ENCODE data around the gene G6PD.

G6PD gene

DNA sequence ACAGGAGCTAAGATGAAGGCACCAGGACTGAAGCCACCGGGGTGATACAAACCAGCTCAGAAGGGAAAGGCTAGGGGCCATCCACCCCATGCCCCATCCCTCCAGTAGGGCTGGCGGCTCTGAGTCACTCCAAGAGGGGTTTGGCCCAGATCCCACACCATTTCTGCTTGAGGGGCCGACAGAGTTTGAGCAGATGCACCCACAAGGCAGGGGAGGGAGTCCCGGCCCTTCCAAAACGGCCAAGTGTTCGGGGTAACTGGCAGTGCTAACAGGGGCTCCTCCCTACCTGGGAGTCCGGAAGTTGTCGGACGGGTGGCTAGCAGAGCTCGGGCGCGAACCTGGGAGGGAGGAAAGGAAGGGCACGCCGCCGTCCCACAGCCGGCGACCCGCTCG, 56.6 kb downstream of the G6PD start:
- Histone ChIP-seq H3K4me1 (ENCODE audit: control insufficient read depth, insufficient read depth, low read depth, low read length) (peaks cover 19% of the 10 kb centered on the region), H2AFZ (ENCODE audit: low read depth, low read length) (no peak overlapping the region), H4K8ac (ENCODE audit: low read length) (no peak overlapping the region), H3K27ac (ENCODE audit: low read length, poor library complexity, severe bottlenecking) (peak overlapping the region; percentile 49), H2BK15ac (ENCODE audit: low read depth, poor library complexity, severe bottlenecking) (peak overlapping the region; percentile 90), H3K14ac (ENCODE audit: low read length in 2 of 2) (peak overlapping the region in 1 of 2 experiments; percentile 15), H3K23ac (ENCODE audit: low read length in 2 of 2) (no peak overlapping the region), H2BK12ac (ENCODE audit: low read length in 2 of 2) (peak overlapping the region in 1 of 2 experiments; percentile 54), H3K18ac (ENCODE audit: low read depth in 1 of 2, low read length in 2 of 2) (peak overlapping the region; percentile 54 to 88), H3K9ac (ENCODE audit: low read length) (peak overlapping the region; percentile 85), H2BK5ac (ENCODE audit: low read depth, low read length, poor library complexity, severe bottlenecking) (no peak overlapping the region), H3K27me3 (ENCODE audit: control insufficient read depth in 1 of 2, insufficient read depth in 1 of 2, low read length in 2 of 2) (peaks cover 0 to 5% of the 10 kb centered on the region in 2 experiments), H2AK5ac (ENCODE audit: low read length, severe bottlenecking) (no peak overlapping the region), H3K36me3 (ENCODE audit: control insufficient read depth in 1 of 2, insufficient read depth in 2 of 2, low read depth in 1 of 2, low read length in 2 of 2) (peaks cover 18 to 23% of the 10 kb centered on the region in 2 experiments), H3K79me1 (replicated peaks; ENCODE audit: low read length, poor library complexity, severe bottlenecking) (peaks cover 7% of the 10 kb centered on the region), H3K4me3 (ENCODE audit: insufficient read depth in 1 of 2, low read depth in 1 of 2, low read length in 2 of 2) (peak overlapping the region; percentile 65 to 82), H3K9me3 (ENCODE audit: control insufficient read depth, low read length) (no peaks in the 10 kb centered on the region), H3K4me2 (ENCODE audit: low read length, poor library complexity, severe bottlenecking) (peak overlapping the region; percentile 82), H4K91ac (ENCODE audit: low read length) (peak overlapping the region; percentile 75), H2BK120ac (ENCODE audit: low read depth, low read length) (no peak overlapping the region), H3K4ac (ENCODE audit: low read depth in 1 of 2, low read length in 2 of 2) (peak overlapping the region; percentile 67 to 95)
- WGBS: 5% methylated on average over 6 of the region's 19 CpGs
- peak; percentile 64 for DNase-seq

DNA sequence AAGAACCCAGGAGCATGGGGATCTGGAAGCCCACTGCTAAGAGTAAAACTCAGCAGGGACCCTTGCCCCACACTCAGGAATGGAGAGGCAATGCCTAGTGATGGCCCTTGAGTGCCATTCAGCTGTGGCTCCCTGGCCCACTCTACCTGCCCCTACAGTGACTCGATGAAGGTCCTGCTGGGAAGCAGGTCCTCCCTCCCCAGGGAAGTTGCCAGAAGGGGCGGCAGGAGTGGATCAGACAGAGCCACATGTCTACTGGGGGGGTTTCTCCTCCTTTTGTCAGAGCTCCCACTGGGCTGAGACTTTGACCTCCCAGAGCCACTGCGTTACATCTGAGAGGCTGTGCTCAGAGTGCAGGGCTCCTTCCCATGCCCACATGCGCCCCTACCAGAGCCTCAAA, 57.5 kb downstream of the G6PD start:
- no peaks in the 10 kb centered on the region for H3K9me3 ChIP-seq (ENCODE audit: control insufficient read depth, low read length)
- H3K27ac ChIP-seq (ENCODE audit: low read length, poor library complexity, severe bottlenecking): no peak overlapping the region
- no peak overlapping the region for H4K8ac ChIP-seq (ENCODE audit: low read length)
- H3K79me1 ChIP-seq (replicated peaks; ENCODE audit: low read length, poor library complexity, severe bottlenecking): peaks cover 14% of the 10 kb centered on the region
- H2BK12ac ChIP-seq (ENCODE audit: low read length in 2 of 2): no peak overlapping the region
- H3K36me3 ChIP-seq (ENCODE audit: control insufficient read depth in 1 of 2, insufficient read depth in 2 of 2, low read depth in 1 of 2, low read length in 2 of 2): peaks cover 25 to 31% of the 10 kb centered on the region in 2 experiments
- no peak overlapping the region for H2BK15ac ChIP-seq (ENCODE audit: low read depth, poor library complexity, severe bottlenecking)
- H2BK5ac ChIP-seq (ENCODE audit: low read depth, low read length, poor library complexity, severe bottlenecking): no peak overlapping the region
- no peak overlapping the region for H2BK120ac ChIP-seq (ENCODE audit: low read depth, low read length)
- H3K4me3 ChIP-seq (ENCODE audit: insufficient read depth in 1 of 2, low read depth in 1 of 2, low read length in 2 of 2): peak overlapping the region in 1 of 2 experiments; percentile 82
- WGBS: 100% methylated on average over 4 of the region's 4 CpGs
- H3K23ac ChIP-seq (ENCODE audit: low read length in 2 of 2): no peak overlapping the region
- no peak overlapping the region for H2AK5ac ChIP-seq (ENCODE audit: low read length, severe bottlenecking)
- peaks cover 26% of the 10 kb centered on the region for H3K4me1 ChIP-seq (ENCODE audit: control insufficient read depth, insufficient read depth, low read depth, low read length)
- peak overlapping the region; percentile 85 for H3K9ac ChIP-seq (ENCODE audit: low read length)
- H4K91ac ChIP-seq (ENCODE audit: low read length): no peak overlapping the region
- no peak overlapping the region for H3K18ac ChIP-seq (ENCODE audit: low read depth in 1 of 2, low read length in 2 of 2)
- H3K14ac ChIP-seq (ENCODE audit: low read length in 2 of 2): no peak overlapping the region
- no peaks in the 10 kb centered on the region for H3K27me3 ChIP-seq (ENCODE audit: control insufficient read depth in 1 of 2, insufficient read depth in 1 of 2, low read length in 2 of 2)
- no peak for DNase-seq
- H3K4ac ChIP-seq (ENCODE audit: low read depth in 1 of 2, low read length in 2 of 2): no peak overlapping the region
- no peak overlapping the region for H2AFZ ChIP-seq (ENCODE audit: low read depth, low read length)
- no peak overlapping the region for H3K4me2 ChIP-seq (ENCODE audit: low read length, poor library complexity, severe bottlenecking)

GRCh38 chrX:154488336-154489075, 58.1 kb downstream of the G6PD start:
- Histone ChIP-seq H3K4me3 (ENCODE audit: insufficient read depth in 1 of 2, low read depth in 1 of 2, low read length in 2 of 2) (peak overlapping the region in 1 of 2 experiments; percentile 82), H3K9me3 (ENCODE audit: control insufficient read depth, low read length) (no peaks in the 10 kb centered on the region), H4K8ac (ENCODE audit: low read length) (no peak overlapping the region), H2AK5ac (ENCODE audit: low read length, severe bottlenecking) (no peak overlapping the region), H4K91ac (ENCODE audit: low read length) (no peak overlapping the region), H3K4me2 (ENCODE audit: low read length, poor library complexity, severe bottlenecking) (no peak overlapping the region), H2BK12ac (ENCODE audit: low read length in 2 of 2) (no peak overlapping the region), H3K27ac (ENCODE audit: low read length, poor library complexity, severe bottlenecking) (no peak overlapping the region), H3K4me1 (ENCODE audit: control insufficient read depth, insufficient read depth, low read depth, low read length) (peaks cover 28% of the 10 kb centered on the region), H2AFZ (ENCODE audit: low read depth, low read length) (no peak overlapping the region), H3K79me1 (replicated peaks; ENCODE audit: low read length, poor library complexity, severe bottlenecking) (peaks cover 16% of the 10 kb centered on the region), H2BK120ac (ENCODE audit: low read depth, low read length) (no peak overlapping the region), H3K36me3 (ENCODE audit: control insufficient read depth in 1 of 2, insufficient read depth in 2 of 2, low read depth in 1 of 2, low read length in 2 of 2) (peaks cover 32 to 36% of the 10 kb centered on the region in 2 experiments), H2BK5ac (ENCODE audit: low read depth, low read length, poor library complexity, severe bottlenecking) (no peak overlapping the region), H3K27me3 (ENCODE audit: control insufficient read depth in 1 of 2, insufficient read depth in 1 of 2, low read length in 2 of 2) (no peaks in the 10 kb centered on the region), H3K9ac (ENCODE audit: low read length) (no peak overlapping the region), H3K14ac (ENCODE audit: low read length in 2 of 2) (no peak overlapping the region), H3K18ac (ENCODE audit: low read depth in 1 of 2, low read length in 2 of 2) (no peak overlapping the region), H3K4ac (ENCODE audit: low read depth in 1 of 2, low read length in 2 of 2) (no peak overlapping the region), H2BK15ac (ENCODE audit: low read depth, poor library complexity, severe bottlenecking) (no peak overlapping the region), H3K23ac (ENCODE audit: low read length in 2 of 2) (no peak overlapping the region)
- WGBS: 96% methylated on average over 20 of the region's 20 CpGs
- no peak for DNase-seq

GRCh38 chrX:154487518-154488290, 58.9 kb downstream of the G6PD start:
- H3K36me3 ChIP-seq (ENCODE audit: control insufficient read depth in 1 of 2, insufficient read depth in 2 of 2, low read depth in 1 of 2, low read length in 2 of 2): peaks cover 33 to 41% of the 10 kb centered on the region in 2 experiments
- H3K9me3 ChIP-seq (ENCODE audit: control insufficient read depth, low read length): no peaks in the 10 kb centered on the region
- no peak overlapping the region for H3K27ac ChIP-seq (ENCODE audit: low read length, poor library complexity, severe bottlenecking)
- no peak overlapping the region for H3K4me3 ChIP-seq (ENCODE audit: insufficient read depth in 1 of 2, low read depth in 1 of 2, low read length in 2 of 2)
- H2AK5ac ChIP-seq (ENCODE audit: low read length, severe bottlenecking): peak overlapping the region; percentile 62
- no peak for DNase-seq
- no peak overlapping the region for H3K4ac ChIP-seq (ENCODE audit: low read depth in 1 of 2, low read length in 2 of 2)
- no peak overlapping the region for H3K4me2 ChIP-seq (ENCODE audit: low read length, poor library complexity, severe bottlenecking)
- H2AFZ ChIP-seq (ENCODE audit: low read depth, low read length): no peak overlapping the region
- peak overlapping the region in 1 of 2 experiments; percentile 78 for H2BK12ac ChIP-seq (ENCODE audit: low read length in 2 of 2)
- H3K27me3 ChIP-seq (ENCODE audit: control insufficient read depth in 1 of 2, insufficient read depth in 1 of 2, low read length in 2 of 2): peaks cover 0 to 3% of the 10 kb centered on the region in 2 experiments
- H3K14ac ChIP-seq (ENCODE audit: low read length in 2 of 2): no peak overlapping the region
- peaks cover 28% of the 10 kb centered on the region for H3K4me1 ChIP-seq (ENCODE audit: control insufficient read depth, insufficient read depth, low read depth, low read length)
- 98% methylated on average over 28 of the region's 28 CpGs for WGBS
- peaks cover 16% of the 10 kb centered on the region for H3K79me1 ChIP-seq (replicated peaks; ENCODE audit: low read length, poor library complexity, severe bottlenecking)
- H3K18ac ChIP-seq (ENCODE audit: low read depth in 1 of 2, low read length in 2 of 2): no peak overlapping the region
- no peak overlapping the region for H2BK5ac ChIP-seq (ENCODE audit: low read depth, low read length, poor library complexity, severe bottlenecking)
- H3K9ac ChIP-seq (ENCODE audit: low read length): no peak overlapping the region
- H2BK120ac ChIP-seq (ENCODE audit: low read depth, low read length): no peak overlapping the region
- H2BK15ac ChIP-seq (ENCODE audit: low read depth, poor library complexity, severe bottlenecking): no peak overlapping the region
- no peak overlapping the region for H3K23ac ChIP-seq (ENCODE audit: low read length in 2 of 2)
- no peak overlapping the region for H4K8ac ChIP-seq (ENCODE audit: low read length)
- no peak overlapping the region for H4K91ac ChIP-seq (ENCODE audit: low read length)

All from mesenchymal stem cell (in vitro differentiated cells and primary cell).